ENCODE data around the gene TUBB3. TPM values are rescaled to one million over a fixed set of nuclear protein-coding genes. Genes with fewer than 3 reads are reported as not detected.

The TUBB3 gene
- total and polyA plus RNA-seq, 2 of the 4 experiments (the other 2 are of a cell fraction), result 311 to 410 TPM

- in situ Hi-C loops (cut with MboI; ENCODE audit: low sequenced_read_pairs), result no loop called here
- no peak for TF ChIP-seq CTCF (conservative IDR thresholded peaks at IDR 0.05; ENCODE audit: low read depth, low read length)
- no peak for TF ChIP-seq RFX5 (IDR thresholded peaks at IDR 0.05; ENCODE audit: low read depth, low read length)
- no peak for TF ChIP-seq NFE2L2 (IDR thresholded peaks at IDR 0.05; ENCODE audit: low read depth, low read length)
- no peak for TF ChIP-seq MXI1 (IDR thresholded peaks at IDR 0.05; ENCODE audit: borderline replicate concordance, low read depth, low read length)
- no peak overlapping the region for H3K4me2 ChIP-seq (ENCODE audit: low read depth, low read length)
- POLR2A ChIA-PET (ENCODE audit: unreplicated experiment), result no interaction called here
- no peaks in the 10 kb centered on the region for H3K27me3 ChIP-seq (ENCODE audit: control insufficient read depth, insufficient read depth, low read length)
- no peaks in the 10 kb centered on the region for H3K4me1 ChIP-seq (ENCODE audit: control insufficient read depth, insufficient read depth, low read length)
- no peak overlapping the region for H2BK5ac ChIP-seq (ENCODE audit: low read depth, low read length, poor library complexity, severe bottlenecking)
- ATAC-seq (ENCODE audit: low read depth) (no peak), DNase-seq (no peak)
- no peak overlapping the region for H3K23ac ChIP-seq (ENCODE audit: low read depth, low read length)
- BruUV-seq (replicated peaks), result no TSS peak
- H2AK5ac ChIP-seq (ENCODE audit: low read depth, low read length), result no peak overlapping the region
- peaks cover 24 to 49% of the 10 kb centered on the region in 2 experiments for H3K79me1 ChIP-seq (ENCODE audit: low read depth in 1 of 2, low read length in 2 of 2)
- no peaks in the 10 kb centered on the region for H3K9me3 ChIP-seq (ENCODE audit: control insufficient read depth, insufficient read depth, low read length)
- CTCF ChIA-PET, result no interaction called here
- no peak overlapping the region for H3K14ac ChIP-seq (replicated peaks; ENCODE audit: low read depth, low read length)
- H2AK9ac ChIP-seq (replicated peaks; ENCODE audit: low read depth, low read length, poor library complexity), result no peak overlapping the region
- H4K5ac ChIP-seq (ENCODE audit: low read depth, low read length), result no peak overlapping the region
- H4K8ac ChIP-seq (ENCODE audit: low read depth in 2 of 2, low read length in 2 of 2), result no peak overlapping the region
- H2BK20ac ChIP-seq (ENCODE audit: low read depth, low read length), result no peak overlapping the region
- dilution Hi-C loops (cut with HindIII; ENCODE audit: low sequenced_read_pairs, unreplicated experiment), result no loop called here
- no peak overlapping the region for H2BK120ac ChIP-seq (ENCODE audit: low read depth, low read length)
- H2AFZ ChIP-seq (replicated peaks; ENCODE audit: low read length, poor library complexity), result no peak overlapping the region
- H3K9me1 ChIP-seq (ENCODE audit: insufficient read depth, low read length), result peaks cover 14% of the 10 kb centered on the region; the same call in 1 of the 2 replicates
- H3K27ac ChIP-seq (ENCODE audit: insufficient read depth, low read length), result no peak overlapping the region
- H4K20me1 ChIP-seq (ENCODE audit: insufficient read depth, low read length), result peaks cover 60% of the 10 kb centered on the region
- 89% methylated on average over 4 of the region's 16 CpGs; no CpG with 5 or more reads in 1 of the 2 experiments for WGBS, 2 experiments (ENCODE audit: extremely low coverage in 2 of 2, insufficient read length in 1 of 2)
- intact Hi-C loops (cut with micrococcal nuclease), result no loop called here
- H3K18ac ChIP-seq (ENCODE audit: low read depth, low read length), result no peak overlapping the region
- no peak overlapping the region for H3K9ac ChIP-seq (ENCODE audit: low read depth, low read length)
- no peak overlapping the region for H3K4ac ChIP-seq (ENCODE audit: low read depth, low read length)
- H2BK15ac ChIP-seq (ENCODE audit: low read depth, low read length), result no peak overlapping the region
- peaks cover 63% of the 10 kb centered on the region for H3K36me3 ChIP-seq (ENCODE audit: control insufficient read depth, insufficient read depth, low read length)
- no peak overlapping the region for H3K4me3 ChIP-seq (ENCODE audit: insufficient read depth, low read depth, low read length)
- no peak overlapping the region for H4K91ac ChIP-seq (ENCODE audit: insufficient read depth, low read depth, low read length)
- no peak overlapping the region for H3K56ac ChIP-seq (ENCODE audit: extremely low read depth, insufficient read depth, low read length)
These were observed 8.3 kb downstream of the TUBB3 start for GRCh38 chr16:89931305-89931896.

Measured in IMR-90 (cell line).